DND-41 (cell line): ENCODE measurements around the gene DCUN1D3.

Experiments used
- CTCF ChIP-seq: IDR thresholded peaks from 2 replicates; pipeline ENCODE4 v1.5.1; 2012; ENCODE audit warnings: borderline replicate concordance, low read length, moderate library complexity, mild to moderate bottlenecking; ENCODE audit not compliant: poor library complexity, severe bottlenecking; ENCODE audit errors: extremely low read depth
- EZH2 ChIP-seq: IDR thresholded peaks from 3 replicates; pipeline ENCODE4 v1.6.1; 2012; ENCODE audit warnings: borderline replicate concordance, low read depth, mild to moderate bottlenecking, moderate library complexity, low read length, inconsistent platforms; ENCODE audit not compliant: severe bottlenecking

- TF ChIP-seq CTCF (no peak), EZH2 (no peak)
Measured at GRCh38 chr16:20873331-20873730, 26.8 kb downstream of the DCUN1D3 start.
